ENCODE measurements around the gene SON. TPM values are rescaled to one million over a fixed set of nuclear protein-coding genes. Genes with fewer than 3 reads are reported as not detected.
"Not testable (repeated sequence)": the region's sequence is repeated elsewhere in the genome, so short reads cannot be mapped to it uniquely, and the experiment has no call there.

SON gene
- total RNA-seq, 1 donor from 2014 or later: 123 TPM

DNA sequence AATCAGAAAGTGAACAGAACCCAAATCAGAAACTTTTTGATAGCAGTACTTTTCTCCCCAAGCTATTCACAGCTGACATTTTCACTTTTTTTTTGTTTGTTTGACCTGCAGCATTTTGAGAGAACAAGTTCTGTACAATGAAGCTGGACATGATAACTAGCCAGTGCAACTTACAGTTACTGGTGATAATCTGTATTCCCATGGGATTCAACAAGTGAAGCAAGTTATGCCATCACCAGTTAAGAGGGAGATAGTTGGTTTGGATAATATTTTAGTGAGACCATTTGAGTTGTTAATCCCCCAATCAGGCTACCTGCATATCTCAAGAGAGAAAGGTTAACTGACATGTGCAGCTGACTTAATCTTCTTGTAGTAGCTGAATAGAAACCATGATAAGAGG is 18.1 kb downstream of the SON start:
- intact Hi-C loops (cut with DNase I): no loop called here
- no peak for ATAC-seq (ENCODE audit: poor library complexity)

DNA sequence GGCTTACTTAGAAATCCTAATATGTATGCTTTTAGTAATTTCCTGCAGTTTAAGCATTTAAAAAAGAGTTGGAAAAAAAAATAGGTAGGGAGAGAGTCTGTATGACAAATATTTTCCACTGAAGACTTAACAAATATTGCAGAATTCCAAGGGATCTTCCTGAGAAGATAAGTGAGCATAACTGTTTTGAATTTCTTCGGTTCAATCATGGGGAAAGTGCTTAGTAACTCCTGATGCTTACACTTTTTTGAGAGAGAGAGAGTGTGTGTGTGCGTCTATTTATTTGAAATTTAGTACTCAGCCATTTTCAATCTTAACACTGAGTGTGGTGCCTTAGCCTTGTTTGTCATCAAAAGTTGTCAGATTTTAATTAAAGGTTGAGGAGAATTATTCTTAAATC is 18.5 kb downstream of the SON start:
- no peak for ATAC-seq (ENCODE audit: poor library complexity)
- no peak for DNase-seq
- intact Hi-C loops (cut with DNase I): no loop called here

More for the DNA sequence above, 18.1 kb downstream of the SON start:
- no peak for DNase-seq

DNA sequence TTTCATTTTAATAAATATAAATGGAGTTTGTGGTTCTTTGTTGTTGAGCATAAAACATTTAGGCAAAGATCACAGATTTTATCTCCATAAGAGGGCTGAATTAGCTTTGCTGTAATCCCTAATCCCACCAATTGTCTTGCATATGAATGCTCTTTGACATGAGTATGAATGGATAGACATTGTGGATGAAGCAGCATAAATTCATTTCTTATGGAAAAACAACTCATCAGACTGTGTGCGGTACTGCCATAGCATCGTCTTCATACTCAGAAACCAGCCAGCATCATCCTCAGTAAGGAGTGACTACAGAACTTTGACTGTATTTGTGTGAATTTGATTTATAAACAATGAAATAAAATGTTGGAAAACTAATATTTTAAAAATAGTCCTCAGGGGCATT is 19.6 kb downstream of the SON start:
- ATAC-seq (ENCODE audit: poor library complexity): no peak
- DNase-seq: no peak
- intact Hi-C loops (cut with DNase I): no loop called here

DNA sequence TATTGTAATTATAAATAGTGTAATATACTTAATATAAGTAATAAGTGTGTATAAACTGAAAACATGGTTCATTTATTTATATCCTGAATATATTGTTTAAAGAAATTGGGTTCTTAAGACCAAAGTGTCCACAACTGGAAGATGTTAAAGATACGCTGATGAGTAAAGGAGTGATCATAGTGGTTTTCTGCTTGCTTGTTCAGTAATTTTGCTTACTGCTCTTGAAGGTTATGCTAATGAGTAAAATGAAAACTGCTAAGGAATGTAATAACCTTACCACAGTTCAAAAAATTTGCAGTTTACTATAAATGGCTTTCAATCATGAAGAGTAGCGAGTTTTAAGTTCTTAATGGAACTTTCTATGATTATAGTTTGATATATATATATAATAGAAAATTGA is 23.7 kb downstream of the SON start:
- intact Hi-C loops (cut with DNase I): no loop called here
- ATAC-seq (ENCODE audit: poor library complexity): no peak
- DNase-seq: no peak

DNA sequence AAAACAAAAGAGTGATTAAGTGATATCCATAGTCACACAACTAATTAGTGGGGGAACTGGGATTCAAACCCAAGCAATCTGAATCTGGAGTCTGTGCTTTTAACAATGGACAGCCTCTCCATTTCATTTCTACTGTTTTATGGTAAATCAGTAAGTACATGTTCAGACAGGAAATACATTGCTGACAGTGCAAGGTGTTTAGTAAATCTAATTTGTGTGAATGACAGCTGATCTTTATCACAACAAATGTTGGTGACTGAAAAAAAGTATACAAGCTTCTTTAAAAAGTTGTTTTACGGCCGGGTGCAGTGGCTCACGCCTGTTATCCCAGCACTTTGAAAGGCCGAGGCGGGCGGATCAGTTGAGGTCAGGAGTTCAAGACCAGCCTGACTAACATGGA is 25.1 kb downstream of the SON start:
- intact Hi-C loops (cut with DNase I): no loop called here
- ATAC-seq (ENCODE audit: poor library complexity) (no peak), DNase-seq (no peak)

DNA sequence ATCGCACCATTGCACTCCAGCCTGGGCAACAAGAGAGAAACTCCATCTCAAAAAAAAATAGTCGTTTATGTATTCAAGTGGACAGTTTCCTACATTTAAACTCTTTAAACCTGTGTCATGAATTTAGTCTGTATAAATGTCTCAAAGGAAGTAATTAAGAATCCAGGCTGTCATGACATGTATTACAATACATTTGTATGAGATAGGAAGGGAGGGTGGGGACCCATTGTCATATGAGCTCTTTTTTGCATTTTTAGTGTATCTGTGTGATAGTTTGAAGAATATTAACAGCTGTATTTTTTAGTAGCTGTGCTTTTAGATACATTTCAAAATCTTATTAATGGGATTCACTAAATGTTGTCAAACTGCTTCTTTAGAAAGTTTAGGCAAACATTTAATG is 25.6 kb downstream of the SON start:
- DNase-seq: no peak
- intact Hi-C loops (cut with DNase I): no loop called here
- no peak for ATAC-seq (ENCODE audit: poor library complexity)

DNA sequence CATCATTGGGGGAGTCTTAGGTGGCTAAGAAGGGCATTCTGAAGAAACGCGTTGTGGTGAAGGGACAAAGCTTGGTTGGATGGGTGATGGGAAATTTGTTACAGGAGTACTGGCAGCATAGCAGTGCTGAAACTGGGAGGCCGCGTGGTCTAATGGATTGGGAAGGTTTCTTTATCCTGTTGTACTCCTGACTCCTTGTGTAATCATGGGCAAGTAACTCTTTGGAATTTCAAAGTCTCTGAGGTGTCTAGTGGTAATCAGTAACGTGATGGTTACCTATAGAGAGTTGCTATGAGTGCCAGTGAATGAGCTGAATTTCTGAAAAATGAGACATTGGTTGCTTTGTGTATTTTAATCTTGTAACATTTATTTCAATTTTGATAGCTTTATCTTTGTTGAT is 27.2 kb downstream of the SON start:
- intact Hi-C loops (cut with DNase I): no loop called here
- DNase-seq (no peak), ATAC-seq (ENCODE audit: poor library complexity) (no peak)

DNA sequence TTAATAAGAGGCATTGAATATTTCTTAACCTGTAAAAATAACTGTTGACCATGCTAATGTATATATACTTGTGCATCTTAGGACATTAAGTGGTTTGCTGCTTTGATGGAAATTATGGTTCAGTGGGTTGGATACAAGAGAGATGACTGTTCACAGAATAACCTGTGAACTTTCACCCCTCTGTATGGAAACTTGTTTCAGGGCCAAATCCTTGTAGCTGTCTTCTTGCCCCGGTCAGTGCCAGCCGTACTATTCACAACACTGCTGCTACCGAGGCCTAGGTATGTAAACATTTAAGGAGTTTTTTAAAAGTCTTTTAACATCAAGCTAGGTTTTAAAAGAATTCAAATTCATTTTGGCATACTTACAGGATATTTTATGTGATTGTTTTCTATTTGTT is 29.5 kb downstream of the SON start:
- DNase-seq: no peak
- intact Hi-C loops (cut with DNase I): no loop called here
- peak; percentile 53 for ATAC-seq (ENCODE audit: poor library complexity)

DNA sequence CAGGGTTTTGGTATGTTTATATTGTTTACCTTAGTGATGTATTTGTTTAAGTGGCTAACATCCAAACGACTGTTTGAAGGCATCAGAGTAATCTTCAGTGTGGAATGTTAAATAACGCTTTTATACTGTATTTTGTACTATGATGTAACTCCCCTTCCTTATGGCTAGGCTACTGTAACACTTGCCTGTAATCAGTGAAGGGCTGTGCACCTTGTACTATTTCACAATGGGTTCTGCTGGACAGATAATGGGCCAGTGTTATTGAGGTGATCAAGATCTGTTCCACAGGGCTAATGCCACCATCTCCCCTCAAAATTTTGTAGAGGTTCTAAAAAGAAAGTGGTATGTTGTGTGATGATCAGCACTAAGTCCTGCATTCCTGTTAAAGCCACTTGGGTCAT is 33.9 kb downstream of the SON start:
- intact Hi-C loops (cut with DNase I); ATAC-seq (ENCODE audit: poor library complexity); DNase-seq: not testable (repeated sequence)

DNA sequence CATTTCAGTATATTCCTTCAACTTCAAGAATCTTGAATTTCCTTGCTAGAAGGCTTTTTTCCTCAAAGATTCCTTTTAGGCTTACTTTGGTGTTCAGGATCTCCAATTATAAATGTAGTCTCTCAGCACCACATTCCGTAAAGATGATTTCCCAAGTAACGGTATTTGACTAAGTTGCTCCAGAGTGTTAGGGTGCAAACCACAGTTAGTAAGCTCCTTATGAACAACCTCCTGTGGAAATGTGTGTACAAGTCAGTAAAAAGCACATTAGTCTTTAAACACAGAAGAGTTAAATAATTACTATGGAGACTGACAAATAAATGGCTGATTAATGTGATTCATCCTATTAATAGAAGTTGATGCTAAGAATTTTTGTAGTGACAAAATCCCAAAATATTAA is 35.4 kb downstream of the SON start:
- ATAC-seq (ENCODE audit: poor library complexity): no peak
- intact Hi-C loops (cut with DNase I): no loop called here
- no peak for DNase-seq

DNA sequence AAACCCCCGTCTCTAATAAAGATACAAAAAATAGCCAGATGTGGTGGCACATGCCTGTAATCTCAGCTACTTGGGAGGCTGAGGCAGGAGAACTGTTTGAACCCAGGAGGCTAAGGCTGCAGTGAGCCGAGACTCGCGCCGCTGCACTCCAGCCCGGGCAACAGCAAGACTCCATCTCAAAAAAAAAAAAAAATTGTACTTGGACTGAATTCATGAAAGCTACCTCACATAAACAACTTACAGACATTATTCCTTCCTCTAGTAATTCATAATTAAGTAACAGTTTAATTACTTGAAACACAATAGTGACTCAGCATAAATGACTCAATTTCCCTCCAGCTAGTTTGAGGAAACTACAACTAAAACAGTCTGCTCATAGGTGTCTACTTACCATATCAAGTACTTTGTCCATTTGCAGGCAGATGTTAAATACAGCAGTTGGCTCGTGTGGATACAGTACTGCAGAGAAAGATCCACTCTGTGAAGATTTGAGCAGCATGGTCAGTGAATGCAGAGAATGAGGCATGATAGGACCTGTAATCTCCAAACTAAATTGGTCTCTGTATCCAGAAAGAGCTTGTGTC is 36.2 kb downstream of the SON start:
- ATAC-seq (ENCODE audit: poor library complexity): peak; percentile 30
- intact Hi-C loops (cut with DNase I): no loop called here
- no peak for DNase-seq

DNA sequence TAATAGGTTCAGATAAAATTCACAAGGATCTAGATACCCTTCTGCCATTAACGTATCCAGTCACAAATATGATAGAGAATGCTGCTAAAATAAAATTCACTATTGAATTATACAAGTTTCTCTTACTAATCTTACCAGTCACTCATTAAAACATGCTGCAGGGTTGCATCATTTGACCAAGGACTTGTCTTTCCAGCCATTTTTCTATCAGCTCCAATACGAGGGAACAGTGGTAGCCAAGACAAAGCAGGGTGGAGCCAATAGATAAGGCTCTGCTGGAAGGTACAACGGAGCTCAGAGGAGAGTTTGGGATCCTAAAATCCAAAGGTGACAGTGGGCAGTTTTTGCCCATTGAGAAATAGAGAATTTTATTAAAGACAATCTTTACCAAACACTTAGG is 41.6 kb downstream of the SON start:
- DNase-seq (no peak), ATAC-seq (ENCODE audit: poor library complexity) (no peak)
- intact Hi-C loops (cut with DNase I): no loop called here

DNA sequence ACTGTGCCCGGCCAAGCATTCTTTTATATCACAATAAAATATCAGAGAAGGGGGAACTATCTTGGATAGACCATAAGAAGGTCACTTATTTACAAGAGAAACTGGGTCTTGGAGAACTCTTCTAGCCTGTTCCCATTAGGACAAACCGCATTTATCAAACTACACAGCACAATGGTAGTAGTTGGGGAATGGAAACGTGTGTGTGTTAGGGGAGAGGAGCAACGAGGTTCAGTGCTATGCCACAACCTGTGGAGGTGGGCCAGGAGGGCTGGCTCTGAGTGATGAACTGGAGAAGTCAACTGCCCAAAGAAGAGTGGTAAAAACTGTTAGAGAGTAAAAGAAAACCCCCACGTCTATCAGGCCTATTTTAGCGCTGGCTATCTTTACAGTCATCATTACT is 44.1 kb downstream of the SON start:
- ATAC-seq (ENCODE audit: poor library complexity) (no peak), DNase-seq (no peak)
- intact Hi-C loops (cut with DNase I): no loop called here

DNA sequence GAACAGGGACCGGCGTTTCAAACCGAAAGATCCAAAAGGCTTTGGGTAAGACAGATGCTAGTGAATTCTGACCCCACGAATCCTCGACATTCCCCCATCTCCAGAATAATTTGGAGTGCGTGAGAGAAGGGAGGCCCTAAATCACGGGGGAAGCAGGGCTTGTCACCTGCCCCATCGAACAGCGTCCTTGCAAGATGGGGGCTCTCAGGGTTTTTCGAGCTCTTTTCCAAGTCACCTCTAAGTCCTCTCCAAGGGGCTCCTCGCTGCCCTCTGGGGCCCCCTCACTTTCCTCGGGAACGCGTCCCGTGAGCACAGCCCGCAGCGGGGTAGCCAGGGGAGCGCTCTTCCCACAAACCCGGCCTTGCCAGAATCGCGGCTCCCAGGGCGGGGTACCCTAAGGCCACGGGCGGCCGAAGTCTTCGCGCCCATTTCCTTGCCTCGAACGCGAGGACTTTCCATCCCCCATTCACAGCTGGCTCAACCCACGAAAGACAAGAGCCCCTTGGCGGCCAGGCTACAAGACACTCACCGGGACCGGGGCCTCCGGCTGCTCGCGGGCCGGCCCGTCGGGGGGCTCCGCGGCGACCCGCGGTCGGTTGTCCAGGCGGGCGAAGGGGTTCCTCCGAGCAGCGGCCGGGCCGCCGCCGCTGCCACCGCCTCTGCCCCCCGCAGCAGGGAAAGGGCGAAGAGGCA is 45.1 kb downstream of the SON start:
- DNase-seq (peak; percentile 63), ATAC-seq (ENCODE audit: poor library complexity) (peak; percentile 13)
- intact Hi-C loops (cut with DNase I): no loop called here

DNA sequence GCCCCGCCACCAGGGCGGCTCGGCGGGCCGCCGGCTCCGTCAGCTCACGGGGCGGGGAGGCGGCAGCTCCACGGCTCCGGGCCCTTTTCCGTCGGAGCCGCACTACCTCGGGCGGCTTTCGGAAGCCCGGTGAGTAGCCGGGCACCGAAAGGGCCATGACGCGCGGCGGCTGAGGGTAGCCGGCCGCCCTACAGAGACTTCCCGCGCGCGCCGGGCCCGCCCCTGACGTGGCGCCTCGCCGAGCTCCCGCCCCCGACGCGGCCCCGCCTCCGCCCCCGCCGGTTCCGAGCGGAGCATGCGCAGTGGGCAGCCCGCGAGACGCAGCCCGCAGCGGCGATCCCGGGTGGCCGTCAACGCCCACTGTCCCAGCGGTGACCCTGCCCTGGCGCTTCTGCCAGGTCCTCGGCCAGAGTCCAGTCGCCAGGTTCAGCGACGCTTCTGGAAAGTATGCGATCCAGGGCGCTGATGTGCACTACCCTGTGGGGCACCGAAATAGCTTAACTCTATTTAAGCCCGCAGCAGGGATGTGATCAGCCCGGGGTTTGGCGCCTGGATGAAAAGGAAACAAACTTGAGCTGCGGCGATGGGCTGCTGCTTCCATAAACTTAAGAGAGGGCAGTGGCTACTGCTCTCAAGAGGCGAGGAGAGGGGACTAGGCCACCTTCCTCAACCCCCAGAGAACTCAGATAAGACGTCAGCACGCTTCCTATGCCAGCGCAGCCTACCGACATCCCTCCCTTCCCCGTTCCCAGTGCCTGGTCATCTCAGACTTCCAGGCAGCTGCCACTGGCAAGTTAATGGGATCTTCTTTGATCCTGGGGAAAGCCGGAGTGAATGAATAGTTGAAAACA is 45.9 kb downstream of the SON start, which contains the start of gene DONSON:
DONSON (minus strand) TSS at position 200 of the 851 bp plus-strand sequence; CDS start at position 157, 43 bp downstream.
- peak; percentile 98 for ATAC-seq (ENCODE audit: poor library complexity)
- intact Hi-C loops (cut with DNase I): no loop called here
- peak; percentile 93 for DNase-seq

DNA sequence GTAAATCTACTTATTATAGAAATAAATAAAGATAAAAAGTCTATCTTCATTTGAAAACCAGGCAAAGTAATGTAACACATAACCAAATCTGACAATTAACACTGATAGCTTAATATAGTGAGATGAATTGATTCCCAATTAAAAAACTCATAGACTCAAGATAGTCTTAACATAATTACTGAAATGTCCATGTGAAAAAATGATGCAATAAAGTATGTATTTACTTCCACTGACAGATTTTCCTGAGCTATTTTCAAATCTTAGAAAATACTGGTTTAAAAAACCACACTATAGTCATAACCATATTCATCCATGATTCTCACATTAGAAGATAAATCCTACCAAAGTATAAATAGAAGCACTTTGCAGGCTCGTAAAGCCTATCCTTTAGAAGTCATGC is 55.2 kb downstream of the SON start:
- DNase-seq (no peak), ATAC-seq (ENCODE audit: poor library complexity) (no peak)
- intact Hi-C loops (cut with DNase I): no loop called here

DNA sequence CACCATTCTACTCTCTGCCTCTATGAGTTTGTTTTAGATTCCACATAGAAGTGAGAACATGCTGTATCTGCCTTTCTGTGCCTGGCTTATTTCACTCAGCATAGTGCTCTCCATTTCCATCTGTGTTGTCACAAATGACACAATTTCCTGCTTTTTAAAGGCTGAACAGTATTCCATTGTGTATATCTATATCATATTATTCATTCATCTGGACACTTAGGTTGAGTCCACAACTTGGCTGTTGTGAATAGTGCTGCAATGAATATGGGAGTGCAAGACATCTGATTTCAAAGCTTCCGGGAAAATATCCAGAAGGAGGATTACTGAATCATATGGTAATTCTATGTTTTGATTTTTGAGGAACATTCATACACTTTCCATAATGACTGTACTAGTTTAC is 65.7 kb downstream of the SON start:
- intact Hi-C loops (cut with DNase I): no loop called here
- DNase-seq (no peak), ATAC-seq (ENCODE audit: poor library complexity) (no peak)

DNA sequence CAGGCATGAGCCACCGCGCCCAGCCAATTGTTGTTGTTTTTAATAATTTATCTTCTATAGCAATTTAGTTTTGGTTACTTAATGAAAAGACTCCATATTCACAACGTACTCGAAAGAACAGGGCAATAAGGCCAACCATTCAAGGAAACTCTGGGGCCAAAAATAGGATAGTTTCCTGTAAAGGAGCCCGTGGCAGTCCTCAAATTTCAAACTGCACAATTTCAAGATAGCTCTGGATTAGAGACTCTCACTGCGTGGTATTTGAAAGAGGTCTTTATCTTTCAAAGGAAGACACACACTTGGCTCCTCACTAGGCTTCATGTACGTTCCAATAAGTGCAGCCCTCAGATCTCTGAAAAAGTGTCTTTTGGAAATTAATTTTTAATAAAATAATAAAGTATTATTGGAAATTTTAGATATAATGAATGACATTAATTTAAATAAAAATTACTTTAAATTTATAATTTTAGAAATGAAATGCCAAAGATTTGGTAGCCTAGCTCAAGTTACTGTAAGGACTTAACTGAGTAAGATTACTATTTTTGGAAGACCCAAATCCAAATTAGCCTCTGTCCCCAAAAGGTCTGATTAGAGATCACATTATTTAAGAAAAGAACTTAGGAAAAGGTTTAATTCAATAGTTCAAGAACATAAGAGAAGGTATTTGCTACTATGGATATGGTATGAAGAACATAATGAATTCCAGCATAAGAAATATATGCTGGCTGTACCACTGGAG is 68.3 kb downstream of the SON start:
- no peak for DNase-seq
- no peak for ATAC-seq (ENCODE audit: poor library complexity)
- intact Hi-C loops (cut with DNase I): no loop called here

DNA sequence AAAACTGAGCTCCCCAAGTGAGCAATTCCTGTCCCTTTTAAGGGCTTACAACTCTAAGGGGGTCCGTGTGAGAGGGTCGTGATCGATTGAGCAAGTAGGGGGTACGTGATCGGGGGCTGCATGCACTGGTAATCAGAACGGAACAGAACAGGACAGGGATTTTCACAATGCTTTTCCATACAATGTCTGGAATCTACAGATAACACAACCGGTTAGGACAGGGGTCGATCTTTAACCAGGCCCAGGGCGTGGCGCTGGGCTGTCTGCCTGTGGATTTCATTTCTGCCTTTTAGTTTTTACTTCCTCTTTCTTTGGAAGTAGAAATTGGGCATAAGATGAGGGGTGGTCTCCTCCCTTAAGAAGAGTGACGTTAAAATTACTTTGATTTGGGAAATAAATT is 74.7 kb downstream of the SON start:
- intact Hi-C loops (cut with DNase I); ATAC-seq (ENCODE audit: poor library complexity); DNase-seq: not testable (repeated sequence)

Measured in Right ventricle myocardium superior (tissue), 1 donor.